ENCODE data around the gene LAMA1. TPM values are rescaled to one million over a fixed set of nuclear protein-coding genes. Genes with fewer than 3 reads are reported as not detected.
"Not testable (repeated sequence)": the region's sequence is repeated elsewhere in the genome, so short reads cannot be mapped to it uniquely, and the experiment has no call there.

LAMA1 gene
- total RNA-seq, 2 experiments from 2014 or later = not detected

- H3K9me3 Mint-ChIP-seq (ENCODE audit: low read depth) = no peaks in the 10 kb centered on the region
- no peaks in the 10 kb centered on the region for H3K27me3 Mint-ChIP-seq
- CTCF ChIA-PET = no interaction called here
- intact Hi-C loops (cut with DNase I, micrococcal nuclease) = no loop called here
- H3K27ac Mint-ChIP-seq = no peak overlapping the region
- H3K36me3 Mint-ChIP-seq (ENCODE audit: low read depth) = no peaks in the 10 kb centered on the region
- ATAC-seq (no peak), DNase-seq (no peak)
- H3K4me1 Mint-ChIP-seq = no peaks in the 10 kb centered on the region
- POLR2A ChIA-PET = no interaction called here
- no peak overlapping the region for H3K4me3 Mint-ChIP-seq
These were observed 166.1 kb downstream of the LAMA1 start for GRCh38 chr18:6951336-6952090.

- ChIA-PET POLR2A (no interaction called here), CTCF (no interaction called here)
- no peaks in the 10 kb centered on the region for H3K27me3 Mint-ChIP-seq
- no peaks in the 10 kb centered on the region for H3K4me1 Mint-ChIP-seq
- no peak overlapping the region for H3K4me3 Mint-ChIP-seq
- H3K36me3 Mint-ChIP-seq (ENCODE audit: low read depth) = no peaks in the 10 kb centered on the region
- intact Hi-C loops (cut with DNase I, micrococcal nuclease) = no loop called here
- H3K27ac Mint-ChIP-seq = no peak overlapping the region
- ATAC-seq (no peak), DNase-seq (no peak)
- no peaks in the 10 kb centered on the region for H3K9me3 Mint-ChIP-seq (ENCODE audit: low read depth)
These were observed 167.0 kb downstream of the LAMA1 start for GRCh38 chr18:6950641-6951040.

- Mint-ChIP-seq H3K27me3 (no peaks in the 10 kb centered on the region), H3K36me3 (ENCODE audit: low read depth) (no peaks in the 10 kb centered on the region), H3K9me3 (ENCODE audit: low read depth) (no peaks in the 10 kb centered on the region), H3K4me1 (no peaks in the 10 kb centered on the region), H3K27ac (no peak overlapping the region), H3K4me3 (no peak overlapping the region)
- ChIA-PET POLR2A (no interaction called here), CTCF (no interaction called here)
- ATAC-seq (no peak), DNase-seq (no peak)
- intact Hi-C loops (cut with DNase I, micrococcal nuclease) = no loop called here
These were observed 167.6 kb downstream of the LAMA1 start for GRCh38 chr18:6949800-6950586.

- Mint-ChIP-seq H3K4me3 (no peak overlapping the region), H3K4me1 (no peaks in the 10 kb centered on the region), H3K27me3 (no peaks in the 10 kb centered on the region), H3K9me3 (ENCODE audit: low read depth) (no peaks in the 10 kb centered on the region), H3K27ac (no peak overlapping the region), H3K36me3 (ENCODE audit: low read depth) (no peaks in the 10 kb centered on the region)
- ChIA-PET CTCF (interaction anchor here (0.5 kb wide), 1 partner anchor 427 kb away, joined by 4 read pairs; no protein-coding TSS in a partner anchor), POLR2A (no interaction called here)
- DNase-seq (no peak), ATAC-seq (no peak)
- intact Hi-C loops (cut with DNase I, micrococcal nuclease) = no loop called here
These were observed 169.1 kb downstream of the LAMA1 start for GRCh38 chr18:6948281-6949055.

GRCh38 chr18:6947338-6948030 lies 170.1 kb downstream of the LAMA1 start:
- intact Hi-C loops (cut with DNase I, micrococcal nuclease) = no loop called here
- Mint-ChIP-seq H3K4me1 (no peaks in the 10 kb centered on the region), H3K9me3 (ENCODE audit: low read depth) (no peaks in the 10 kb centered on the region), H3K4me3 (no peak overlapping the region), H3K27ac (no peak overlapping the region), H3K36me3 (ENCODE audit: low read depth) (no peaks in the 10 kb centered on the region), H3K27me3 (no peaks in the 10 kb centered on the region)
- ChIA-PET CTCF (interaction anchor here (0.5 kb wide), 1 partner anchor 426 kb away, joined by 4 read pairs; no protein-coding TSS in a partner anchor), POLR2A (no interaction called here)
- DNase-seq (no peak), ATAC-seq (no peak)

GRCh38 chr18:6943143-6943542 lies 174.5 kb downstream of the LAMA1 start:
- no peaks in the 10 kb centered on the region for H3K36me3 Mint-ChIP-seq (ENCODE audit: low read depth)
- intact Hi-C loops (cut with DNase I, micrococcal nuclease) = no loop called here
- H3K4me3 Mint-ChIP-seq = no peak overlapping the region
- H3K9me3 Mint-ChIP-seq (ENCODE audit: low read depth) = no peaks in the 10 kb centered on the region
- H3K27me3 Mint-ChIP-seq = peaks cover 2% of the 10 kb centered on the region
- no peaks in the 10 kb centered on the region for H3K4me1 Mint-ChIP-seq
- no peak overlapping the region for H3K27ac Mint-ChIP-seq
- no peak for ATAC-seq
- no peak for DNase-seq
- POLR2A ChIA-PET = no interaction called here
- CTCF ChIA-PET = no interaction called here

- no peak overlapping the region for H3K4me3 Mint-ChIP-seq
- H3K9me3 Mint-ChIP-seq (ENCODE audit: low read depth) = no peaks in the 10 kb centered on the region
- CTCF ChIA-PET = no interaction called here
- no peaks in the 10 kb centered on the region for H3K36me3 Mint-ChIP-seq (ENCODE audit: low read depth)
- POLR2A ChIA-PET = no interaction called here
- peaks cover 5% of the 10 kb centered on the region for H3K27me3 Mint-ChIP-seq
- H3K4me1 Mint-ChIP-seq = no peaks in the 10 kb centered on the region
- H3K27ac Mint-ChIP-seq = no peak overlapping the region
- ATAC-seq = no peak
- intact Hi-C loops (cut with DNase I, micrococcal nuclease) = no loop called here
- no peak for DNase-seq
These were observed 174.9 kb downstream of the LAMA1 start for GRCh38 chr18:6942742-6943141.

- Mint-ChIP-seq H3K4me3 (no peak overlapping the region), H3K9me3 (ENCODE audit: low read depth) (no peaks in the 10 kb centered on the region), H3K27me3 (peaks cover 6% of the 10 kb centered on the region), H3K4me1 (no peaks in the 10 kb centered on the region), H3K36me3 (ENCODE audit: low read depth) (no peaks in the 10 kb centered on the region), H3K27ac (no peak overlapping the region)
- CTCF ChIA-PET = no interaction called here
- POLR2A ChIA-PET = no interaction called here
- intact Hi-C loops (cut with DNase I, micrococcal nuclease) = no loop called here
- no peak for DNase-seq
- no peak for ATAC-seq
These were observed 175.6 kb downstream of the LAMA1 start for GRCh38 chr18:6941996-6942395.

GRCh38 chr18:6940451-6940850 lies 177.1 kb downstream of the LAMA1 start:
- intact Hi-C loops (cut with DNase I, micrococcal nuclease) = no loop called here
- Mint-ChIP-seq H3K27ac (no peak overlapping the region), H3K36me3 (ENCODE audit: low read depth) (no peaks in the 10 kb centered on the region), H3K9me3 (ENCODE audit: low read depth) (no peaks in the 10 kb centered on the region), H3K27me3 (peaks cover 13% of the 10 kb centered on the region), H3K4me1 (no peaks in the 10 kb centered on the region), H3K4me3 (no peak overlapping the region)
- ChIA-PET POLR2A (no interaction called here), CTCF (interaction anchor here (0.9 kb wide), 1 partner anchor 26 kb away, joined by 3 read pairs; no protein-coding TSS in a partner anchor)
- DNase-seq (no peak), ATAC-seq (no peak)

- ATAC-seq (no peak), DNase-seq (no peak)
- Mint-ChIP-seq H3K27ac (no peak overlapping the region), H3K4me1 (no peaks in the 10 kb centered on the region), H3K27me3 (peaks cover 13% of the 10 kb centered on the region), H3K9me3 (ENCODE audit: low read depth) (no peaks in the 10 kb centered on the region), H3K4me3 (no peak overlapping the region), H3K36me3 (ENCODE audit: low read depth) (no peaks in the 10 kb centered on the region)
- CTCF ChIA-PET = interaction anchor here (0.9 kb wide), 1 partner anchor 26 kb away, joined by 3 read pairs; no protein-coding TSS in a partner anchor
- intact Hi-C loops (cut with DNase I, micrococcal nuclease) = no loop called here
- POLR2A ChIA-PET = no interaction called here
These were observed 177.6 kb downstream of the LAMA1 start for GRCh38 chr18:6939972-6940371.

GRCh38 chr18:6938403-6938802 lies 179.2 kb downstream of the LAMA1 start:
- DNase-seq; H3K36me3 Mint-ChIP-seq (ENCODE audit: low read depth); intact Hi-C loops (cut with DNase I, micrococcal nuclease); H3K9me3 Mint-ChIP-seq (ENCODE audit: low read depth); POLR2A ChIA-PET; CTCF ChIA-PET; H3K4me3 Mint-ChIP-seq; ATAC-seq; H3K27ac Mint-ChIP-seq; H3K4me1 Mint-ChIP-seq: not testable (repeated sequence)
- peaks cover 13% of the 10 kb centered on the region for H3K27me3 Mint-ChIP-seq

Data from activated CD4-positive, alpha-beta T cell treated with anti-CD3 and anti-CD28 coated beads for 36 hours (primary cell).